LNCaP clone FGC (cell line): ENCODE data around the gene VAC14.

ENCODE experiments used
- DNase-seq: peaks from one replicate; pipeline ENCODE4 v3.0.0-alpha.2; 2011; ENCODE audit warnings: low read depth
- H3K4me3 ChIP-seq: 2 replicates; pipeline ENCODE4 v1.5.1; 2011; ENCODE audit warnings: mild to moderate bottlenecking, low read depth, low read length, control low read depth
- TF ChIP-seq, protein P1 (sequence below): IDR thresholded peaks from 2 replicates; pipeline ENCODE4 v1.5.1; 2012; ENCODE audit warnings: mild to moderate bottlenecking; ENCODE audit not compliant: control insufficient read depth, insufficient read depth; ENCODE audit errors: extremely low read depth

Gene VAC14

DNA sequence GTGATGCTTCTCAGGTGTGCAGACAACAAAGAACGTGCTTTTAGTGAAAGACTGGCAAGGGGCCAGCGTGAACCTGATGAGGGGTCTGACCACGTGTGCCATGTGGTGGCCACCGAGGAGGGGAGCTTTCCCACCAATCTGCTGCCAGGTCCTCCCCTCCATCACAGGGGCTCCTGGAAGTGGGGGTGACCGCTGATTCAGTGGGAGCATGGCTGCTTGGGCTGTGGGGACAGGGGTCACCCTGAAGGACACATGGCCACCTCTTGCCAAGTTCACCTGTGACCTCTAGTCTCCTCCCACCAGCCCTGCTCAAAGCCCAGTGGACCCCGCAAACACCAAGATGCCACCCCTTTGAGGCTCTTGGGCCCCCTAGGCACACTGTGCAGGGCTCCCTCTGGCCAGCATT is 77.2 kb downstream of the VAC14 start:
- no peak overlapping the region for H3K4me3 ChIP-seq
- TF ChIP-seq, protein P1, sequence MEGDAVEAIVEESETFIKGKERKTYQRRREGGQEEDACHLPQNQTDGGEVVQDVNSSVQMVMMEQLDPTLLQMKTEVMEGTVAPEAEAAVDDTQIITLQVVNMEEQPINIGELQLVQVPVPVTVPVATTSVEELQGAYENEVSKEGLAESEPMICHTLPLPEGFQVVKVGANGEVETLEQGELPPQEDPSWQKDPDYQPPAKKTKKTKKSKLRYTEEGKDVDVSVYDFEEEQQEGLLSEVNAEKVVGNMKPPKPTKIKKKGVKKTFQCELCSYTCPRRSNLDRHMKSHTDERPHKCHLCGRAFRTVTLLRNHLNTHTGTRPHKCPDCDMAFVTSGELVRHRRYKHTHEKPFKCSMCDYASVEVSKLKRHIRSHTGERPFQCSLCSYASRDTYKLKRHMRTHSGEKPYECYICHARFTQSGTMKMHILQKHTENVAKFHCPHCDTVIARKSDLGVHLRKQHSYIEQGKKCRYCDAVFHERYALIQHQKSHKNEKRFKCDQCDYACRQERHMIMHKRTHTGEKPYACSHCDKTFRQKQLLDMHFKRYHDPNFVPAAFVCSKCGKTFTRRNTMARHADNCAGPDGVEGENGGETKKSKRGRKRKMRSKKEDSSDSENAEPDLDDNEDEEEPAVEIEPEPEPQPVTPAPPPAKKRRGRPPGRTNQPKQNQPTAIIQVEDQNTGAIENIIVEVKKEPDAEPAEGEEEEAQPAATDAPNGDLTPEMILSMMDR: no peak
- no peak for DNase-seq

DNA sequence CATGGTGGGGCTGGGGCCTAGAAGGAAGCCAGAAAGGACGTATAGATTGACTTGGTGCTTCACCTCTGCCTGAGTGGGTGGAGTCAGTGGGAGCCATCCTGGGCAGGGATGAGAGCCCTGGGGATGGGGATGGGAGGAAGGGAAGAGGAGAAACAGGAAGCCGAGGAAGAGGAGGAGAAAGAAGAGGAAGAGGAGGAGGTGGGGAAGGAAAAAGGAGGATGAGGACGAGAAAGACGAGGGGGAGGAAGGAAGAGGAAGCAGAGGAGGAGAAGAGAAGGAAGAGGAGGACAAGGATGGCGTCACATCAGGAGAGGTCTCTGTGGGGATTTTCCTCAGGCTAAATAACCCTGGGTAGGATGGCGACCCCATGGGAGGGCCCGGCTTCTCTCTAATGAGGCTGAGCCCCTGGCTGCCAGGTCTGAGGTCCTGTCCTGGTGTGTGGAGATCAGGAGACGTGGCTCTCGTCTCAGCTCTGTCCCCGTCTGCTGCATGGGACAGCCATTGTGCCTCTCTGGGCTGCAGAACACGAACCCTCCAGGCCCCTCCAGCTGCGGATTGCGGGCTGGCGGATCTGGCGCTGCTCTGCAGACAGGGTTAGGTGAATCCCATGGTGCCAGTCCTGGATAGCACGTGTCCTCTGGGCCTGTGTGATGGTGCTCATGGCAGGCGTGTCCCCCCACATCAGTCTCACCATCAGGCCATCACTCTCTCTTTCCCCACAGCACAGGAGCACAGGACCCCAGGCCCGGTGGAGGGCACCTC is 79.6 kb downstream of the VAC14 start:
- H3K4me3 ChIP-seq: no peak overlapping the region
- DNase-seq: no peak
- TF ChIP-seq, protein P1: no peak

- H3K4me3 ChIP-seq: no peak overlapping the region
- TF ChIP-seq, protein P1: no peak
- DNase-seq: no peak
Observed at GRCh38 chr16:70720425-70721201, 80.3 kb downstream of the VAC14 start.

DNA sequence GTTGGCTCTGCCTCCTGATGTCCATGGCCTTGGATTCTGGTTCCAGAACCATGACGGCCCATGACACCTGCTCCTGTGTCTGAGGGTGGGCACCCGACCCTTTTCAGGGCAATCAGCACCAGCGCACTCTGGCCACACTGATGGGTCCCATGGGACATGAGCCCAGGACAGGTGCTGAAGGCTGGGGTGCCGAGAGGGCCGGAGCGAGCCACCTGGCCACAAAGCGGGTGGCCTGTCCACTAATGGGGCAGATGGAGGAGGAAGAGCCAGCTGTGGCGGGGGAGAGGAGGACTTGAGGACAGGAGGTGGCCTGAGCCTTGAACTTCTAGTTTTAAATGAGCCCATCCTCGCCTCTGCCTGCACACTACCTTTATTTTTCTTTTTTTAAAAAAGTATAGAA is 83.9 kb downstream of the VAC14 start:
- DNase-seq: no peak
- TF ChIP-seq, protein P1: no peak
- no peak overlapping the region for H3K4me3 ChIP-seq

DNA sequence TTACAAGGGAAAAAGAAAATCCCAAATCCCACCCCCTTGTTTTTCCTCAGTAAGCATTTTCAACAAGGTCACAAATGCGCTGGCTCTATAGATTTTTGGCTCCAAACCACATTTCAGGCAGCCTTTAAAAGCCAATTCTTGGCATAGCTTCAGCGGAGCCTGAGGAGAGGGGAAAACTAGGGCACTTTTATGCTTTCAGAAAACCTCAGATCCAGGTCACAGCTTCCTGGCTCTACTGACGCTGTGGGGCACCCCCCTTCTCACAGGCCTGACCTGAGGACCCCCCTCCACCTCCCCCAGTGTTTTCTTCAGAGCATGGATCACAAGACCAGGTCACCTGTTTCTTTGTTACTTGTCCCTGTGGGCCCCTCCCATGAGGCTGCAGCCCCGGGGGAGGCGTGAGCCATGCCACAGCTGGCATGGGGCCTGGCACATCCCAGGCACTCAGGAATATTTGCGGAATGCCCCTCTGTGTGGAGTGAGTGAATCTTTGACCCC is 85.0 kb downstream of the VAC14 start:
- H3K4me3 ChIP-seq: no peak overlapping the region; the same call in 1 of the 2 replicates
- TF ChIP-seq, protein P1: no peak
- DNase-seq: peak; percentile 59

DNA sequence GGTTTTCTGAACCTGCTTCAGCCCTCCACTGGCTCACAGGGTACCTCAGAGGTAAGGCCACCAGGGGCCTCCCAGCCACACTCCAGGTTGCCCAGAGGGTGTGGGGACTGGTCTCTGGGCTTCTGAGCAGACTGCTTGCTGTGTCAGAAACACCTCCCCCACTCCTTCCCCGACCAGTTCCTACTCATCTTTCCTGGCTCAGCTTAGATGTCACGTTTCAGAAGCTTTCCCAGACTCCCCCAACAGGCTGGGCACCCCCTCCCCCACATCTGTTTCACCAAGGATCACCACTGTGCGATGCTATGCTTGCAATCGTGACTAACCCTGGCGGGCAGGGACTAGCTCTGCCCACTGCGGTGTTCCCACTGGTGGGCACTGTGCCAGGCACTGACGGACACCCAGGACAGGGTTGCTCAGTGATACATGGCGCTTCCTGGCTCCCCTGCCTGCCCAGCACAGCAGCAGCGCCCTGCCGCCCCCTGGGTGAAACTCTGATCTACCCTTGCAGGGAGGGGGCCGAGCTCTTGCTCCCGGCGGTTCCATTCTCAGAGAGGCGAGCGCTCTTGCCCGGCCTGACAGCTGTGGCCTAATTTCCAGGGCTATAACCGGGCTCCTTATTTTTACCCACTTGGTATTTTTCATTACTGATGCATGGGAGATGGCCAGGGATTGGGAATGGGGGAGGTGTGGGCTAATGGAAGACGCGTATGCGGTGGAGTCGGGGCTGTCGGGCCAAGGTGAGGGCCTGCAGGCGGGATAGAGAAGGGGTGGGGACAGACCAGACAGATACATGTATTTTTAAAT is 85.7 kb downstream of the VAC14 start:
- no peak overlapping the region; the same call in 1 of the 2 replicates for H3K4me3 ChIP-seq
- peak; percentile 78 for DNase-seq
- TF ChIP-seq, protein P1: no peak
